ENCODE results near the gene DCHS1.
A peak's percentile ranks its signal among the peaks of the same experiment; 100 is the strongest.

DNA sequence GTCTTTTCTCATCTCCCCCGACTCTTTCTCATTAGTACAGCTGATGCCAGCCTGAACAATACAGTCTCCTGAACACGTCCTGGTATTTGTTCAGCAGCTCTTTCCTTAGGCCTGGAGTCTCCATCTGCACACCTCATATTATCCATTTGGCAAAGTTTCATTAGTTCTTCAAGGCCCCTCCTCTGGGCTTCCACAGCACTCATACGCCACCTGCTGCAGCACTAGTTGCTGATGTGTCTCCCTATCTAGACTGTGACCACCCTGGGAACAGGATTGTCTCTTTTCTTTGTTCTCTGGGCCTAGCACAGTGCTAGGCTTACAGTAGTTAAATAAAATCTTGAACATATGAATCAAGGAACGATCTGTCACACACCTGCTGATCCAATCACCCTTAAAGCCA lies 17.2 kb downstream of the DCHS1 start:
- TF ChIP-seq, protein P1, sequence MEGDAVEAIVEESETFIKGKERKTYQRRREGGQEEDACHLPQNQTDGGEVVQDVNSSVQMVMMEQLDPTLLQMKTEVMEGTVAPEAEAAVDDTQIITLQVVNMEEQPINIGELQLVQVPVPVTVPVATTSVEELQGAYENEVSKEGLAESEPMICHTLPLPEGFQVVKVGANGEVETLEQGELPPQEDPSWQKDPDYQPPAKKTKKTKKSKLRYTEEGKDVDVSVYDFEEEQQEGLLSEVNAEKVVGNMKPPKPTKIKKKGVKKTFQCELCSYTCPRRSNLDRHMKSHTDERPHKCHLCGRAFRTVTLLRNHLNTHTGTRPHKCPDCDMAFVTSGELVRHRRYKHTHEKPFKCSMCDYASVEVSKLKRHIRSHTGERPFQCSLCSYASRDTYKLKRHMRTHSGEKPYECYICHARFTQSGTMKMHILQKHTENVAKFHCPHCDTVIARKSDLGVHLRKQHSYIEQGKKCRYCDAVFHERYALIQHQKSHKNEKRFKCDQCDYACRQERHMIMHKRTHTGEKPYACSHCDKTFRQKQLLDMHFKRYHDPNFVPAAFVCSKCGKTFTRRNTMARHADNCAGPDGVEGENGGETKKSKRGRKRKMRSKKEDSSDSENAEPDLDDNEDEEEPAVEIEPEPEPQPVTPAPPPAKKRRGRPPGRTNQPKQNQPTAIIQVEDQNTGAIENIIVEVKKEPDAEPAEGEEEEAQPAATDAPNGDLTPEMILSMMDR (IDR thresholded peaks at IDR 0.05; ENCODE audit: low read depth, low read length), result peak; percentile 16; the same call in 1 of the 2 replicates
- no peak for TF ChIP-seq EZH2phosphoT487 (IDR thresholded peaks at IDR 0.05; ENCODE audit: low read depth)
